ENCODE data around the gene CYTH1. TPM values are rescaled to one million over a fixed set of nuclear protein-coding genes. Genes with fewer than 3 reads are reported as not detected.

CYTH1 gene
- total RNA-seq, 1 donor from 2014 or later, result 147 TPM

DNA sequence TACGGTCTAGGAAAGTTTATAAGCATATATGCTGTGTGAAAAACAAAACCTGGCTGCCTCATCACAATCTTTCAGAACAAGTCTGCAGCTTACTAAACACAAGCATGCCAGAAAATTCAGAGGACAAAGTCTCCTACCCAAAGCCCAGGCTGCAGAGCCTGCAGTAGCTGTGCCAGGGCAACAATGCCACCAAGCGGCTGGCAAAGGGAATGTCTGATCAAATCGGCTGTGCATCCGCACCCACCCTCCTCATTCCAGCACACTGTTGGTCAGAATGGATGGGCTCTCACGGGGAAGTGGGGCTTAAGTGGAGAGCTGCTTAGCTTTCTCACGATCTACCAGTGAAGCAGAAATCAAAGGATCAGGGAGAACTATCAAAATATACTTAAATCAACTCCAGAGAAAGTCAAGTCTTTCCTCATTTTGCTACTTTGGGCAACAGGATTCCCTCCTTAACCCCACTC, 73.5 kb downstream of the CYTH1 start:
- Mint-ChIP-seq H3K4me1 (ENCODE audit: low read depth) (peaks cover 56% of the 10 kb centered on the region), H3K4me3 (peak overlapping the region; percentile 55), H3K27me3 (ENCODE audit: insufficient read depth) (no peaks in the 10 kb centered on the region), H3K27ac (peak overlapping the region; percentile 84), H3K36me3 (ENCODE audit: low read depth) (peaks cover 33% of the 10 kb centered on the region), H3K9me3 (no peaks in the 10 kb centered on the region)
- DNase-seq (ENCODE audit: low spot score), result peak; percentile 35
- intact Hi-C loops (cut with micrococcal nuclease), result loop anchor here (1.0 to 2.0 kb wide), 3 partner anchors 110 to 264 kb away; no protein-coding TSS in a partner anchor

DNA sequence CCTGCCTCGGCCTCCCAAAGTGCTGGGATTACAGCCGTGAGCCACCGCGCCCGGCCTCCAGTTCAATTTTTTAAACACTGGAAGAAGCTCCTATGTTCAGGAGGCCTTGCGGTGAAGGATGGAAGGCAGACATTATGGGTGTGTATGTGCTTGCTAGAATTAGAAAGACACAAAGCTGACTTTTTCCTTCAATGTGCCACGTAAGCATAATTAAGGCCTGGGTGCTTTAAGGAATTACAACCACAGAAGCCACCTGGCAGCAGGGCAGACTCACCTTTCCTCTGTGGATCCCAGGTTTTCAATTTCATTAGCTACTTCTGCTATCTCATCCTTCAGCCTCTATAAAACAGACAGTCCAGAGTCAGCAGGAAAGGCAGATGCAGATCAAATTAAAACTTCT, 74.2 kb downstream of the CYTH1 start:
- intact Hi-C loops (cut with micrococcal nuclease), result loop anchor here (1.0 to 2.0 kb wide), 3 partner anchors 111 to 263 kb away; no protein-coding TSS in a partner anchor
- H3K27me3 Mint-ChIP-seq (ENCODE audit: insufficient read depth), result no peaks in the 10 kb centered on the region
- H3K9me3 Mint-ChIP-seq, result no peaks in the 10 kb centered on the region
- peak overlapping the region; percentile 84 for H3K27ac Mint-ChIP-seq
- H3K4me1 Mint-ChIP-seq (ENCODE audit: low read depth), result peaks cover 56% of the 10 kb centered on the region
- H3K4me3 Mint-ChIP-seq, result no peak overlapping the region
- DNase-seq (ENCODE audit: low spot score), result no peak
- H3K36me3 Mint-ChIP-seq (ENCODE audit: low read depth), result peaks cover 36% of the 10 kb centered on the region

DNA sequence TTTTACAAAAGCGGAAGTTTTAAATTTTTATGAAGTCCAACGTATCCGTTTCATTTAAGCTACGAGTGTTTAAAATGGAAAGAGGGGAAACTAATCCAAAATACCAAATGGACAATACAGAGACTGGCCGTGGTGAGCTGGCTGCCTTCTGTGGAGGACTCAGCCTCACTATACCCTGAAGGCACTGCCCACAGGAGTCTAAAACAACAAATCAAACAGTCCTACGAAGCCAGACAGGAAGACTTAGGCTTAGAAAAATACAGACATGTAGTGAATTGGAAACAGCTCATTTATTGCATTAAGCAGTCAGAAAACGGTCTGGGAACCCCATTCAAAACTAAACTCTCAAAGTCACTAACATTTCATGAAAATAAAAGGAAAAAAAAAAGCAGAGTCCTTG, 75.1 kb downstream of the CYTH1 start:
- Mint-ChIP-seq H3K27me3 (ENCODE audit: insufficient read depth) (no peaks in the 10 kb centered on the region), H3K9me3 (no peaks in the 10 kb centered on the region), H3K4me1 (ENCODE audit: low read depth) (peaks cover 54% of the 10 kb centered on the region), H3K4me3 (no peak overlapping the region), H3K27ac (peak overlapping the region; percentile 29), H3K36me3 (ENCODE audit: low read depth) (peaks cover 40% of the 10 kb centered on the region)
- DNase-seq (ENCODE audit: low spot score), result no peak
- intact Hi-C loops (cut with micrococcal nuclease), result no loop called here

DNA sequence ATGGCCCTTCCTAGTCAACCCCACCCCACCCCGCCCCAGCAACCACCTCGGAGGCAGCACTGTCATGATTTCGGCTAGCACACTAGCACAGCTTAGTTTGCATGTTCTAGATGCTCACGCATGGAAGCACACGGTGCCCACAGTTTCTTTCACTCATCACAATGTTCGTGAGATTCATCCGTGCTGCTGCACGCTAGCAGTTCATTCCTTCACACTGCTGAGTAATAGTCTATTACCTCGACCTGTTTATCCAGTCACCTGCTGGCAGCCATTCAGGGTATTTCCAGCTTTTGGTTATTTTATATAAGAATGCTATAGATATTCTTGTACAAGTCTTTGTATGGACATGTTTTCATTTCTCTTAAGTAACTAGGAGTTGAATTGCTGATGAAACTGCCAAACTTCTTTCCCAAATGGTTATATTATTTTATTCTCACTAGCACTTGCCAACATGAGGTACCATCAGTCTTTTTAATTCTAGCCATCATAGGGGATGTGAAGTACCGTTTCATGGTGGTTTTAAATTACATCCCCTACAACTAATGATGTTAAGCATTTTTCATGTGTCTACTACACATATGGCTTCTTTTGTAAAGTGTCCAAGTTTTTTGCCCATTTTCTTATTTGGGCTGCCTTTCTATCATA, 75.7 kb downstream of the CYTH1 start:
- Mint-ChIP-seq H3K36me3 (ENCODE audit: low read depth) (peaks cover 45% of the 10 kb centered on the region), H3K4me1 (ENCODE audit: low read depth) (peaks cover 50% of the 10 kb centered on the region), H3K4me3 (no peak overlapping the region), H3K27ac (no peak overlapping the region), H3K27me3 (ENCODE audit: insufficient read depth) (no peaks in the 10 kb centered on the region), H3K9me3 (no peaks in the 10 kb centered on the region)
- intact Hi-C loops (cut with micrococcal nuclease), result no loop called here
- DNase-seq (ENCODE audit: low spot score), result no peak

DNA sequence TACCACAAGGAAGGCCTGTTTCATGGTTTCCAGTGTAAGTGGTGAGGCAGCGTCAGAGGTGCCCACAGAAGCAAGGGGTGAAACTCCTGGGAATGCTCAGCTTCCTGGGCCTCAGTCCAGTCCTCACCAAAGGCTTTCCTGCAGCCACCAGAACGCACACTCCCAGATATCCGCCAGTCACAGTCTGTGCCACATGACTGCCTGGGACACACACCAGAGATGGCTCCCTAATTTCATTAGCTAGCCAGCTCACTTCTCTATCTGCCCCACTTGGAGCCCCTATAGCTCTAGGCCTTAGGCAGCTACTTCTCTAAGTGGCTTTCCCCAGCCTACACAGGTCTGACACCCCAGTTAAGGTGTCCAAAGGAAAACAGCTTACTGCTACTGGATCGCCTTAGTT, 77.0 kb downstream of the CYTH1 start:
- Mint-ChIP-seq H3K36me3 (ENCODE audit: low read depth) (peaks cover 47% of the 10 kb centered on the region), H3K9me3 (no peaks in the 10 kb centered on the region), H3K27me3 (ENCODE audit: insufficient read depth) (no peaks in the 10 kb centered on the region), H3K27ac (no peak overlapping the region), H3K4me3 (no peak overlapping the region), H3K4me1 (ENCODE audit: low read depth) (peaks cover 43% of the 10 kb centered on the region)
- DNase-seq (ENCODE audit: low spot score), result no peak
- intact Hi-C loops (cut with micrococcal nuclease), result no loop called here

DNA sequence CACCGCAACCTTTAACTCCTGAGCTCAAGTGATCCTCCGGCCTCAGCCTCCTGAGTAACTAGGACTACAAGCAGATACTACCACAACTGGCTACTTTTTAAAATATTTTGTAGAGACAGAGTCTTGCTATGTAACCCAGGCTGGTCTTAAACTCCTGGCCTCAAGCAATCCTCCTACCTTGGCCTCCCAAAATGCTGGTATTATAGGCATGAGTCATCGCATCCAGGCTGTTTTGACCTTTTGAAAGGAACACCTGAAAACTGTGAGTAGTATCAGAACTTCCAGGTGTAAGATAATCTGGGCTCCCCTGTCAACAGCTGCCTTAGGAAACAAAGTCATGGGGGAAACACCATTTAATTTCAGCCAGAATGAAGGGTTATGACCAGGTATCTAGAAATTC, 77.5 kb downstream of the CYTH1 start:
- no peaks in the 10 kb centered on the region for H3K9me3 Mint-ChIP-seq

DNA sequence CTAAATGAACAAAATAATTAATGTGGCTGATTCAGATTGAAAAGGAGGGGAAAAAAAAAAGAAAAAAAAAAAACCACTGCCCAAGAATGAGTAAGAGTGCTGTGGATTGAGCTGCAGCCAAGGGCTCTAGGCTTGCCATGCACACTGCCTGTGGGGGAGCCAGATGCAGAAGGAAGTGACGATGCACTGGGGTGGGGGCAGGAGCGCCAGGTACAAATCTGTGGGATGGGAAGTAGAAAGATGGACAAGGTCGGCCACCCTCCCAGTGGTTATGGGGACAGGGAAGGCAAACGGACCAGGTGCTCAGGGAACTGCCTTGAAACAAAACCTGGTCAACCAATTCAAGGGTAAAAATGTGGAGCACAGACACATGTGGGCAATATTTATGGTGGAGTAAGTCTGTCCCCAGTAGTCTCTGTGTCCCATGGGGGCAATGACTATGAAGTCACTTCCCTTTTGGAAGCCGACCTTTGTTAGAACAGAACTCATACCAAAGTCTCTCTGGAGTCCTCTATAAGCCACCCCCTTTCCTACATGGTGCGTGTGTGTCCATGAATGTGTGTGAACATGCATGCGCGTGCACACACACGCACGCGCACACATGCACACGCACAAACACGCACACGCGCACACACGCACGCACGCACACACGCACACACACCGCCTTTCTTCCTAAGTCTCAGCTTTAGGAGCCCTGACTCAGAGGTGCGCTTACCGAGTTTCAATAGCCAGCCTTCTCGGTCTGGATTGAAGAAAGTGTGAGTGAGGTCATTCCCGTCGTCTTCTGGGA, 84.3 kb downstream of the CYTH1 start:
- Mint-ChIP-seq H3K4me1 (ENCODE audit: low read depth) (peaks cover 13% of the 10 kb centered on the region), H3K27me3 (ENCODE audit: insufficient read depth) (no peaks in the 10 kb centered on the region), H3K27ac (peak overlapping the region; percentile 70), H3K9me3 (no peaks in the 10 kb centered on the region), H3K4me3 (no peak overlapping the region), H3K36me3 (ENCODE audit: low read depth) (peaks cover 68% of the 10 kb centered on the region)
- intact Hi-C loops (cut with micrococcal nuclease), result no loop called here
- DNase-seq (ENCODE audit: low spot score), result no peak

More for the DNA sequence above, 77.5 kb downstream of the CYTH1 start:
- H3K4me1 Mint-ChIP-seq (ENCODE audit: low read depth), result peaks cover 38% of the 10 kb centered on the region
- intact Hi-C loops (cut with micrococcal nuclease), result no loop called here
- H3K27ac Mint-ChIP-seq, result no peak overlapping the region
- no peaks in the 10 kb centered on the region for H3K27me3 Mint-ChIP-seq (ENCODE audit: insufficient read depth)
- H3K4me3 Mint-ChIP-seq, result no peak overlapping the region
- peaks cover 46% of the 10 kb centered on the region for H3K36me3 Mint-ChIP-seq (ENCODE audit: low read depth)
- DNase-seq (ENCODE audit: low spot score), result no peak

DNA sequence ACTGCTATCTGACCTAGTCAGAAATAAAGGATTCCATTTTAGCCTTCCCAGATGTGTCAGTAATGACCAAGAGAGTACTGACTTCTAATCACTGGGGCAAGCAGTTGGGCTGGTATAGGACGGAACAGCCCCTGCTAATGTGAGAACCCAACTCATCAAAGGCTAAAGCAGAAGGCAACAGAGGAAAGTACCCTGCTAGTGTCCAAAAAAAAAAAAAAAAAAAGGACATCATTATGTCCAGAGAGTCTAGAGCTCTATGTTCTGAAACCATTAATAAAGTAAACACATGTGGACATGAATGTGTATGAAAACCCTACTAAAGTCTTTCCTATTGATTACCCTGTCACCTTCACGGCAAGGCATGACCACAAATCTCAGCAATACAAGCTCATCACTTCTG, 85.0 kb downstream of the CYTH1 start:
- Mint-ChIP-seq H3K27me3 (ENCODE audit: insufficient read depth) (no peaks in the 10 kb centered on the region), H3K9me3 (no peaks in the 10 kb centered on the region), H3K4me3 (no peak overlapping the region), H3K4me1 (ENCODE audit: low read depth) (peaks cover 13% of the 10 kb centered on the region), H3K27ac (peak overlapping the region; percentile 70), H3K36me3 (ENCODE audit: low read depth) (peaks cover 71% of the 10 kb centered on the region)
- DNase-seq (ENCODE audit: low spot score), result no peak
- intact Hi-C loops (cut with micrococcal nuclease), result no loop called here

DNA sequence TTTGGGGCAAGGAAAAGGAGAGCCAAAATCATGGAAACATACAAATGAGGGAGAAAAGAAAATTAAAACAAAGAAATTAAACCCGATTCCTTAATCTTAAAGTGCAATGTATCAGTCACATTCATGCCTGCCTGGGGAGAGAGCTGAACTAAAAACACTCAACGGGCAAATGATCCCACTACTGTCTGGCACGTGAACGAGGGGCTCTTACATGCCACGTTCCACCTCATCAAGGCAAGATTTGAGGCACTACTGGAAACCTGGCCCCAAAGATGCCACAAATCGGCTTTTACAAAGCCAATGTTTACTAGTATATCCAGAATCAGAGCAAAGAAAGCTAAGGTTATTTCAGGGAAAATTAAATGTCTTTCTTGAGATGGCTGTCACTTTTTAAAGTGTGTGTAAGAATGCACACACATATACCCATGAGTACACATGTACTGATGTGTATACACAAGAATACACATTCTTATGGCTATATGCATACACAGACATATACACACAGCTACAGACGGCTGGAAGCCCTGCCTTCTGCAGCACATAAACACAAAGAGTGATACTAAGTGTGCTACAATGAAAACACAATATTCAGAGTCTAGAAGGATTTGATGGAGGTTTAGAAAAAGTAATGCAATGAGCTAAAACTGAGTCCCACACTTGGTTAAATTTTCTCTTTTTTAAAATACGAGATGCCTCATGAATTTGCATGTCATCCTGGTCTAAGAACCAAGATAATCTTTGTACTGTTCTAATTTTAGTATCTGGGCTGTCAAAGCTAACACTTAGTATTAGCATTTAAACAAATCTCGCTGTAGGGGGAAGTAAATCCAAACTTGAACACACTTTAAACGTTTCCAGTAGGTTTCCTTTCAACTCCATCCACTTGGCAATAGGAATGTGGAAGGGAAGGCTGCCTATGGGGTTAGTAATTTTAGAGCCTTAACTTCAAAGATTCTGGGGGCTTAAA, 85.8 kb downstream of the CYTH1 start:
- Mint-ChIP-seq H3K27me3 (ENCODE audit: insufficient read depth) (no peaks in the 10 kb centered on the region), H3K4me3 (no peak overlapping the region), H3K9me3 (no peaks in the 10 kb centered on the region), H3K36me3 (ENCODE audit: low read depth) (peaks cover 67% of the 10 kb centered on the region), H3K27ac (peak overlapping the region; percentile 43), H3K4me1 (ENCODE audit: low read depth) (peaks cover 9% of the 10 kb centered on the region)
- intact Hi-C loops (cut with micrococcal nuclease), result no loop called here
- no peak for DNase-seq (ENCODE audit: low spot score)

DNA sequence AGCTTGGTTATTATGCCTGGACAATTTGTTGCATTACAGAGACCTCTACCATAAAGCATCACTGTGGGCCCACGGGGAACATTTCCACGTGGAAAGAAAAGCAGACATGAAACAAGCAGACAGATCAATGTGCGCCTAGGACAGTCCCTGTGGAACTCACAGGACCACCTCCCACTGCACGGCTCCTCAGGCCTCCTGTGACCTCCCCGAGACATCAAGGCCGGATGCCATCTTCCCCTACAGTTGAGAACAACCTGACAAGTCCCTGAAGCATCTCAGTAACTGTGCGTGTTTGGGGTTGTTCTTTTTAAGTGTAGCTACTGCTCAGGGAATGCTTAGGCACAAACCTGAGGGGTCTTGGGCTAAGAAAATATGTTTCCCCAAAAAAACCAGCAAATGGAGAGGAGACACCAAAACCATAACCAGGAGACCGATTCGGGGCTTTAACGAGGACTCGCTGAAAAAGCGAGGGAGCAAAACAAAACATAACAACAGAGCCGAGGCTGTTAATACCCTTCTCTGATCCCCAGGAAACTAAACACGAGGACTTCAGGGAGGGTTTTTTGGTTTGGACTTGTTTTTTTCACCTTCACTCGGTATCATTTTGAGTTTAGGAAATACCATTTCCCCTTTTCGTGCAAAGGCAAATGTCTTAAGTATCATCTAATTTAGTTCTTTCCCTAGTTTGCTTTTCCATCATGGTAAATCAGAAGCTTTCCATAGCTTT, 87.1 kb downstream of the CYTH1 start:
- Mint-ChIP-seq H3K4me3 (no peak overlapping the region), H3K27ac (no peak overlapping the region), H3K36me3 (ENCODE audit: low read depth) (peaks cover 68% of the 10 kb centered on the region), H3K27me3 (ENCODE audit: insufficient read depth) (no peaks in the 10 kb centered on the region), H3K4me1 (ENCODE audit: low read depth) (peaks cover 8% of the 10 kb centered on the region), H3K9me3 (no peaks in the 10 kb centered on the region)
- no peak for DNase-seq (ENCODE audit: low spot score)
- intact Hi-C loops (cut with micrococcal nuclease), result no loop called here

DNA sequence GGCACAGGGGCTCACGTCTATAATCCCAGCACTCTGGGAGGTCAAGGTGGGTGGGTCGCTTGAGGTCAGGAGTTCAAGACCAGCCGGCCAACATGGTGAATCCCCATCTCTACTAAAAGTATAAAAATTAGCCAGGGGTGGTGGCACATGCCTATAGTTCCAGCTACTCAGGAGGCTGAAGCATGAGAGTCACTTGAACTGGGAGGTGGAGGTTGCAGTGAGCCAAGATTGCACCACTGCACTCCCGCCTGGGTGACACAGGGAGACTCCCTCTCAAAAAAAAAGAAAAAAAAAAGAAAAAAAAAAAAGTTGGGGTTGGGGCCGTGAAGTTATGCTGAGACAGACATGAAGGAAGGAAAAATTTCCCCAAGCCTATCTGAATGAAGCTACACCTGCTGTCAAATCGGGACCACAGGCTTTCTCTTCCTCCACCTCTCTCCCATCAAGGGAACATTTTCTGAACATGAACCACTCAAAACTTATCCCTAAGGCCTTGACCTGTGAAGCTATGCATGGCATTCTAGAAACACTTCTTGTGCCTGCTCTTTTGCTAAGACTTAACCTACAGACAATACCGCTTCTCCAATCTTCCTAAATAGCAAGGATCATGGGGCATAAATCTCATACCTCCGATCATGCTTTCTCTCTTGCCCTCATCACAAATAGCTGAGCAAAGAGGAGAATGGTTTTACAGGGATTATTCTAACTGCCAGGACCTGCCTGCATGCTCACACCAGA, 88.6 kb downstream of the CYTH1 start:
- H3K4me1 Mint-ChIP-seq (ENCODE audit: low read depth), result peaks cover 8% of the 10 kb centered on the region
- H3K27ac Mint-ChIP-seq, result no peak overlapping the region
- DNase-seq (ENCODE audit: low spot score), result no peak
- intact Hi-C loops (cut with micrococcal nuclease), result no loop called here
- H3K4me3 Mint-ChIP-seq, result no peak overlapping the region
- no peaks in the 10 kb centered on the region for H3K9me3 Mint-ChIP-seq
- no peaks in the 10 kb centered on the region for H3K27me3 Mint-ChIP-seq (ENCODE audit: insufficient read depth)
- peaks cover 69% of the 10 kb centered on the region for H3K36me3 Mint-ChIP-seq (ENCODE audit: low read depth)
